ENCODE measurements around the gene ZFPM1. TPM values are rescaled to one million over a fixed set of nuclear protein-coding genes. Genes with fewer than 3 reads are reported as not detected.

ZFPM1 gene
- total and polyA plus RNA-seq, 2 of the 8 experiments (the other 6 are each of a cell fraction or from before 2014, with no cell fraction given) = 0.74 to 4.8 TPM

- TF ChIP-seq JUND (IDR thresholded peaks at IDR 0.05; ENCODE audit: low read length) (no peak), EGR1 (IDR thresholded peaks at IDR 0.05; ENCODE audit: borderline replicate concordance, low read depth, low read length) (no peak)
Observed at GRCh38 chr16:88472637-88473205, 19.6 kb downstream of the ZFPM1 start (continued).
